Activated CD8-positive, alpha-beta T cell treated with anti-CD3 and anti-CD28 coated beads for 36 hours (primary cell): ENCODE measurements around the gene RLF. TPM values are rescaled to one million over a fixed set of nuclear protein-coding genes. Genes with fewer than 3 reads are reported as not detected.
"Not testable (repeated sequence)": the region's sequence is repeated elsewhere in the genome, so short reads cannot be mapped to it uniquely, and the experiment has no call there.

Experiments
- ATAC-seq: fragments of 200-7000 bp; cut with Tn5 transposase; one replicate; pipeline ENCODE4 v1.10.0; 2021; ENCODE audit warnings: mild to moderate bottlenecking, moderate library complexity
- CTCF ChIA-PET: fragments of 350-600 bp; sonication (Branson Sonifier 250); formaldehyde crosslinking; loops from one replicate; lab custom pipeline; 2021; ENCODE audit warnings: antibody characterized with exemption; lab: Charles Lee
- POLR2A ChIA-PET: fragments of 350-600 bp; sonication (Branson Sonifier 250); formaldehyde crosslinking; loops from one replicate; lab custom pipeline; 2021; ENCODE audit warnings: antibody characterized with exemption; lab: Charles Lee
- DNase-seq: peaks from one replicate; pipeline ENCODE4 v3.0.0-alpha.2; 2020
- H3K27ac Mint-ChIP-seq: one replicate; pipeline ENCODE4 v1.8.0; 2021; ENCODE audit warnings: mild to moderate bottlenecking, mixed read lengths
- H3K27me3 Mint-ChIP-seq: one replicate; pipeline ENCODE4 v1.8.0; 2021; ENCODE audit warnings: mixed read lengths
- H3K36me3 Mint-ChIP-seq: one replicate; pipeline ENCODE4 v1.8.0; 2021; ENCODE audit warnings: low read depth, mixed read lengths
- H3K4me1 Mint-ChIP-seq: one replicate; pipeline ENCODE4 v1.8.0; 2021; ENCODE audit warnings: low read depth, mixed read lengths
- H3K4me3 Mint-ChIP-seq: one replicate; pipeline ENCODE4 v1.8.0; 2021; ENCODE audit warnings: mild to moderate bottlenecking, moderate library complexity, mixed read lengths
- H3K9me3 Mint-ChIP-seq: one replicate; pipeline ENCODE4 v1.8.0; 2021; ENCODE audit warnings: mixed read lengths
- CTCF ChIP-seq: fragments of 200-600 bp; IDR thresholded peaks from one replicate; pipeline ENCODE4 v1.8.0; 2022; ENCODE audit warnings: antibody characterized with exemption, mild to moderate bottlenecking
- intact Hi-C: fragments of 100-400 bp; cut with micrococcal nuclease; formaldehyde crosslinking; loops from one replicate; pipeline ENCODE4 v1.10.0; 2022
- total RNA-seq, 2 experiments: library from RNA; stranded (reverse); gene quantifications; one replicate each; pipeline ENCODE4 v1.2.3, GENCODE V29; 2021

Gene RLF
- total RNA-seq, 2 experiments from 2014 or later, result 21.2 to 21.3 TPM

- Mint-ChIP-seq H3K27me3 (no peaks in the 10 kb centered on the region), H3K4me1 (peaks cover 48% of the 10 kb centered on the region), H3K27ac (peak overlapping the region; percentile 80), H3K36me3 (peaks cover 21% of the 10 kb centered on the region), H3K9me3 (no peaks in the 10 kb centered on the region), H3K4me3 (no peak overlapping the region)
- ATAC-seq (peak; percentile 95), DNase-seq (peak; percentile 86)
- intact Hi-C loops, result no loop called here
- CTCF ChIA-PET, result interaction anchor here (0.7 to 2.3 kb wide), 9 partner anchors 15 to 153 kb away, joined by 3 to 11 read pairs (median 3); no protein-coding TSS in a partner anchor
- POLR2A ChIA-PET, result interaction anchor here (0.5 to 1.3 kb wide), 3 partner anchors 11 to 24 kb away, joined by 3 to 4 read pairs (median 3); no protein-coding TSS in a partner anchor
- TF ChIP-seq CTCF, result no peak
Observed at GRCh38 chr1:40185951-40186864, 25.0 kb downstream of the RLF start.

GRCh38 chr1:40187399-40187798 is 26.2 kb downstream of the RLF start:
- intact Hi-C loops, result no loop called here
- Mint-ChIP-seq H3K36me3 (peaks cover 26% of the 10 kb centered on the region), H3K4me3 (no peak overlapping the region), H3K9me3 (no peaks in the 10 kb centered on the region), H3K27ac (peak overlapping the region; percentile 2), H3K27me3 (no peaks in the 10 kb centered on the region), H3K4me1 (peaks cover 45% of the 10 kb centered on the region)
- ATAC-seq (no peak), DNase-seq (no peak)
- ChIA-PET CTCF (interaction anchor here (1.5 to 2.3 kb wide), 3 partner anchors 17 to 44 kb away, joined by 4 to 11 read pairs (median 5); no protein-coding TSS in a partner anchor), POLR2A (no interaction called here)
- TF ChIP-seq CTCF, result no peak

GRCh38 chr1:40194639-40195038 is 33.5 kb downstream of the RLF start:
- peaks cover 27% of the 10 kb centered on the region for H3K36me3 Mint-ChIP-seq
- DNase-seq, ATAC-seq, H3K4me3 Mint-ChIP-seq, intact Hi-C loops, H3K9me3 Mint-ChIP-seq, H3K27ac Mint-ChIP-seq, H3K27me3 Mint-ChIP-seq, POLR2A ChIA-PET: not testable (repeated sequence)
- CTCF ChIA-PET, result interaction anchor here (1.2 kb wide), 1 partner anchor 11 kb away, joined by 3 read pairs; no protein-coding TSS in a partner anchor
- H3K4me1 Mint-ChIP-seq, result peaks cover 12% of the 10 kb centered on the region

GRCh38 chr1:40197656-40198055 is 36.5 kb downstream of the RLF start:
- POLR2A ChIA-PET, result no interaction called here
- intact Hi-C loops, result no loop called here
- CTCF ChIA-PET, result interaction anchor here (0.7 to 1.9 kb wide), 6 partner anchors 17 to 141 kb away, joined by 3 to 13 read pairs (median 3); no protein-coding TSS in a partner anchor
- Mint-ChIP-seq H3K27ac (no peak overlapping the region), H3K36me3 (peaks cover 20% of the 10 kb centered on the region), H3K4me1 (peaks cover 8% of the 10 kb centered on the region), H3K27me3 (no peaks in the 10 kb centered on the region), H3K4me3 (no peak overlapping the region), H3K9me3 (no peaks in the 10 kb centered on the region)
- TF ChIP-seq CTCF, result peak; percentile 29
- ATAC-seq, result no peak
- DNase-seq, result no peak

GRCh38 chr1:40199126-40199525 is 37.9 kb downstream of the RLF start:
- POLR2A ChIA-PET, result interaction anchor here (0.8 kb wide), 1 partner anchor 39 kb away, joined by 3 read pairs; no protein-coding TSS in a partner anchor
- no peak overlapping the region for H3K4me3 Mint-ChIP-seq
- DNase-seq (no peak), ATAC-seq (no peak)
- H3K9me3 Mint-ChIP-seq, result no peaks in the 10 kb centered on the region
- no peaks in the 10 kb centered on the region for H3K27me3 Mint-ChIP-seq
- no peak overlapping the region for H3K27ac Mint-ChIP-seq
- CTCF ChIA-PET, result interaction anchor here (1.3 to 2.4 kb wide), 3 partner anchors 10 to 55 kb away, joined by 5 to 8 read pairs (median 5); no protein-coding TSS in a partner anchor
- intact Hi-C loops, result no loop called here
- peaks cover 22% of the 10 kb centered on the region for H3K36me3 Mint-ChIP-seq
- H3K4me1 Mint-ChIP-seq, result peaks cover 2% of the 10 kb centered on the region
- no peak for TF ChIP-seq CTCF
